HG02642 (cell line): ENCODE measurements around the gene DIP2C.
A peak's percentile ranks its signal among the peaks of the same experiment; 100 is the strongest.

Source experiments
- ATAC-seq: cut with Tn5 transposase; IDR thresholded peaks from one replicate; pipeline ENCODE4 v1.9.1; 2021; ENCODE audit warnings: mild to moderate bottlenecking; ENCODE audit not compliant: unreplicated experiment, poor library complexity

The DIP2C gene

DNA sequence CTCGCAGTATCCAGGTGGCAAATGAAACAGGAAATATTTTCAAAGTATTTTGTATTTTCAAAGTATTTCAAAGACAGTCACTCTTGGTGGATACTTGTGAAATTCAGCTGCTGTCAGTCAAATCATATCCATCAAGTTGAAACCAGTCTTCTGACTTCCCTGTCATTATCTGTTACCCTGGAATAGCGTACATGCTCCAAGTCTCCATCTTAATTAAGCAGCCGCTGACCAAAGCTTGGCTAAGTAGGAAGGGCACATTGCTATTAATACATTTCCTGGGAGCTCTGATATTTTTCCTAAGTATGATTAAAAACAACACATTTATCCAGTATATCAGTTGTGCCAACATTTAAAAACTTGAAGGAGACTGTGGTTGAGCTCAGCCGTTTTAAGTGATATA lies 442.0 kb downstream of the DIP2C start:
- ATAC-seq, result no peak

DNA sequence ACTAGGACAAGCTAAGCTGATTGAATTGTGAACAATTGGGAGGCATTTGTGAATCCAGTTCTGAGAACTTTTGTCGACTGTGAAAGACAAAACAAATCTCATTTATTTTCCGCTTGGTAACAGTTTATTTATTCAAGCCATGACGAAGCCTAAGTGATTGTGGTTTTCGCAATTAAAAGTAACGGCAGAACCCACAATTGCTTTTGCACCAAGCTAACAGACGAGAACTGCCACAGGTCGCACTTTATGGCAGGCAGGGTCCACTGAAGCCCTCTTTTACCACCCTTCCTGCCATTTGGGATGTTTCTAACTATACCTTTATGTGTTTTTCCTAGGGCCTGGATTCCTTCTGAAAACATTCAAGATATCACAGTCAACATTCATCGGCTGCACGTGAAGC lies 443.0 kb downstream of the DIP2C start:
- ATAC-seq, result no peak

DNA sequence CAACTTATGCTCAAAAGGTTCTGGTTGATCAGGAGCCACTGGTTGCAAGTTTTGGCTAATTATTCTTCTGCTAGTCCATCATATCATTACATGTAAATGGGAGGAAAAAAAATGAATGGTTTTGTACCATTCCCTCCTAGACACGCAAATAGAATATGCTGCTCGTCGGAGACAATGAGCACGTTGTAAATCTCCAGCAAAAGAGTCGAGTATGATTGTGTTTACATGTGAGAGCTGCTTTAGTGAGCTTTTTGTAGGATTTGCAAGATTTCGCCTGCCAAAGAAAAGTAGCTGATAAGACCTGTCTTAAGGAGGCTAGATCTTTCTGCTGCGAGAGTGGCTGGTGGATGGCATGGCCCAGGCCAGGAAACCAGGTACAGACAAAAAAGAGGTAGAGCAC lies 445.2 kb downstream of the DIP2C start:
- ATAC-seq, result no peak

DNA sequence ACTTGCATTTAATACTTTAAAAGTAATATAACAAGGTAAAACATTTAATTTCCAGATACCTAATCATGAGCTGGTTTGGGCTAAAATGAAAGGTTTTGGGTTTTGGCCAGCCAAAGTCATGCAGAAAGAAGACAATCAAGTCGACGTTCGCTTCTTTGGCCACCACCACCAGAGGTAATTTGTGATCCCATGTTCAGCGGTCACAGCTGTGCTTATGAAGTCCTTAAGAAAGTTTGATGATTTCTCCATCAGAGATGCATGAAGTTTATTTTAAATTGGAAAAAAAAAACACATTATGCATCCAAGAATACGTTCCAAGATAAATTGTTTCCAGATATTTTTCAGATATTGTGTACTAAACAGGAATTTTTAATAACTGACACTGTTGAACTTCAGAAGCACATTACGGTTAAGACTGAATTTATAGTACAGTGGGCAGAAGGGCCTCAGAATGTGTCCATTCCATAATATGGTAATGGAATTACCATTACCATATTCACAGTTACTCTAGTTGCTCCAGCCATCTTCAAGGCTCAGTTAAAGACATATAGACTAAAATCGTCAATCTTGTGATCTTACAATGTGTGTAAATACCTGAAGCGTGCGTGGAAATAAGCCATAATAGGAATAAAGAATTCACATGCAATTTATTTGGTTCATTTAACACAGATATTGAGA lies 447.4 kb downstream of the DIP2C start:
- no peak for ATAC-seq

DNA sequence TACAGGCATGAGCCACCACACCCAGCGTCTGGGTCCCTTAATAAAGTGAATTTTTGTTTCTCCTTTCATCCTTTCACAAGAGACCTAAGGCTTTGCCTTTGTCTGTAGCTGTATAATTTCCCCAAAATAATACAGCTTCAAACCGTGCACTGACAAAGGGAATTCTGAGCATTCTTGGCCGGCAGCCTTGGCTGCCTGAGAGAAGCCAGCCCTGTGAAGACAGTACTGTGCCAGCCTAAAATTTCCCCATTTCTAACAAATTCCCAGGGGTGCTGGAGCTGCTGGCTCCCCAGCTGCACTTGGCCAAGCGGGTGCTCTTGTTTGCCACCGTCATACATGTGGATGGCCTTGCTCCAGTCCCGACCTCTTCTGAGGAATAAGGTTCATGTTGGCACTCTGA lies 448.0 kb downstream of the DIP2C start:
- ATAC-seq, result no peak

DNA sequence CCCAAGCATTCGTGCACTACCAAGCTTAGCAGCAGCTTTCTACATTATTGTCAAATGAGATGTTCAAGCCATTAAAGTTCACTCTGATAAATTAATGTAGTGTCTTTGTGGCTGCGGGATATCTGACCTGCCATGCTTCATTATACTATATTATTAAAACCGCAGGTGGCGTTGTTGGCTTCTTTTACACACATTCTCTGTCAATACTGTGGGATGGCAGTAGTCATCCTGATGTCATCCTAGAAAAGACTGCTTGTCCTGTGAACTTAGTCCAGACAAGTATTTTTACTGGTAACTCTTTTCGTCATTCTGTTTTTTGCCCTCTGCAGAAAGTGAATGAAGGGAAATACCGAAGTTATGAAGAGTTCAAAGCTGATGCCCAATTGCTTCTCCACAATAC lies 450.4 kb downstream of the DIP2C start:
- no peak for ATAC-seq

DNA sequence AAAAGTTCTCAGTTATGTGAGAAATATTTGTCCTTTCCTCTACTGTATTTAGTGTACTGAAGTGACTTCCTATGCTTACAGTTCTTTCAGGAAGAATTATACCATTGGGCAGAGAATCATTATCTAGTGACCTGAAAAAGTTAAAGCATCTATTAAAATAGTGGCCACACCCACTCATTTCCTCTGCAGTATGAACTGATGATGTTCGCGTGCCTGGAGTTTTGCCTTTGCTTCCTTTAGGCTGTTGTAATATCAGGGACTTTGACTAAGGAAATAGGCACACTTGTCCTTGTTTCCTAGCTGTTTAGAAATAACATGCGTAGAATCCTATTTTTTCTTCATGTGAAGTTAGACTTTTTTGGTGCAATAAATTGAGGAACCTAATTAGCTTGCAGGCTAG lies 453.6 kb downstream of the DIP2C start:
- ATAC-seq, result no peak

DNA sequence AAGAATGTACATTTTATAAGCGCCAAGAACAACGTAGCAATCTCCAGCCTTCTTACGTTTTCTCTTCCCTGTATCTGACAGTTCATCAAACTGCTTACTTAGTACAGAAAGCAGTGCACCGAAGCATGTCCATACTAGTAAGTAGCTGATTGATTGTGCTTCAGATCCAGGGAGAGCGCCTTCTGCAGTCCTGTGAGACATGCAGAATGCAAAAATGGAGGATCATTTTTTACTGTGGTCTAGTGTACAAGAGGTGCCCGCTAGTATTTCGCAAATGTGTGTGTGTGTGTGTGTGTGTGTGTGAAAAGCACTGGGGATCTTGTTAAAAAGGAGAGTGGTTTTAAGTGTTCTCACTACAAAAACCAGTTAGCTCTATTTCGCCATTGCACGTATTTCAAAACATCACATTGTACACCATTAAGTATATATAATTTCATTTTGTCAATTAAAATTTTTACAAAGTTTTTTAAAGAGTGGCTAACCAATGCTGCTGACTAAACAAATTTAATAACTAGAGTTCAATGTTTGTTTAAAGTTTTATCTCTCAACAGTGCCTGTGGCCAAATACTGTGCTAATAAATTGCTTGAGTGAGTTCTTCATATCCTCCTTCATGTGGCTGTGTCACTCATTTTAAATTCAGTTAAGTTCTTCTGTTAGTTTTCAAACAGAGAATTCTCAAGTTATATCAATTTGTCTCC lies 454.6 kb downstream of the DIP2C start:
- ATAC-seq, result no peak

DNA sequence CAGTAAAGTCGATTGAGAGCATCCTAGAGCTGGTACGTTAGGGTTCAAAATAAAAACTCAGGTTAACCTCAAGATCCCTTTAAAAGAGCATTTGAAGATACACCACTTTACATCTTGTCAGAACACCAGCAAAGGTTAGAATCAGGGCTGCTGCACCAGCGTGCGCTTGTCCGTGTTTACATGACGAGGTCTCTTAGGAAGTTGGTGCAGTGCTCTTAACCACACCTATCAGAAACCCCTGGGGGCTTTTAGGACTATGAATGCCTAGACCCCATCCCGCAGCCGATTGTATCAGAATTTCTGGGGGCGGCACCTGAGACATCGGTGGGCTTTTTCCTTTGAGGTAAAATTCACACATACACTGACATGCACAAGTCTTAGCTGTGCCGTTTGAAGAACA lies 456.6 kb downstream of the DIP2C start:
- no peak for ATAC-seq

DNA sequence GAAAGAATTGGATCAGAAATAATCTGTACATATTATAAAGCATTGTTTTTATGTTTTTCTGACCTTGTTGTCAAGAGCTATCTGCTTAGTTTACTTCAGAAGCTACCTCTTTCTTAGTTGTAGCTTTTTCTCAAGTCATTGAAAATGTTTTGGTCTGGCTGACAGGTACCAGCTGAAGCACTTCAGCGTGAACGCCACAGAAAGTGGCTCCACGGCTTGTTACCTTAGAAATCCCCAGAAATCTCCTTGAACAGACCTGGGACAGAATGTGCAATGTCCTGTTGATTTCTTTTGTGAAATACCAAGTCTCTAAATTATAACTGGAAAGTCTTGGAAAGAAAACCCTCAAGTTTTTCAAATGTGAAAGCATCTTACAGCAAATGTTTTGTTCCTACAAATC lies 457.4 kb downstream of the DIP2C start:
- ATAC-seq, result no peak

DNA sequence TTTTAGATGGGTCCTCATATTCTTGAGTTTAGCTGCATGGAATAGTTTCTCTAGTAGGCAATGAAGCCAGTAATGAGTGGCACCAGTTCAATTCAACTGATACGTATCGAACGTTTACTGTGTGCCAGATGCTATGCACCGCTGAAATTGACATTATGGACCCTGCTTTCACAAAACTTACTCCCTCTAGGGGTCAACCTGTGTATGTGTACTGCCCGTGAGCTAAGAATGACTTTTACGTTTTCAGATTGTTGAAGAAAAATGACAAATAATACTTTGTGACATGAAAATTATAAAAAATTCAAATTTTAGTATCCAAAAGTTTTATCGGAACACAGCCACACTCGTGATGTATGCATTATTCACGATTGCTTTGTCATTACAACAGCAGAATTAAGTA lies 458.7 kb downstream of the DIP2C start:
- ATAC-seq, result no peak

DNA sequence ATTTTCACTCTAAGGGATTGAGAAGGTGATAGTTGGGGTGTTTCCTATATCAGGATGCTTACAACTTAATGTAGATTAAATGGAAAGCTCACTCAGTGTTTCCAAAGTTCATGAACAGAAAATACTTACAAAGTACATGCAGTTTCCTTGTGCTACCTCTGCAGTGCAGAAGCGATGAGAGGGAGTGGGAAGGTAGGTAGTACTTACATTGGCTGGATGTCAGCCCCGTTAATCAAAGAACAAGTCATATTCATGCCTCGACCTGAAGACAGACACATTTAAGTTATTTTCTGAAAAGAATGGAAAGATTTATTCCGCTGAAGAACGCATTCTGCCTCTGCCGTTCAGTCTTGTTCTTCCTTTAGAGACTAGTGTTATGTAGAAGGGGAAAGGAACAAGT lies 461.1 kb downstream of the DIP2C start:
- no peak for ATAC-seq

DNA sequence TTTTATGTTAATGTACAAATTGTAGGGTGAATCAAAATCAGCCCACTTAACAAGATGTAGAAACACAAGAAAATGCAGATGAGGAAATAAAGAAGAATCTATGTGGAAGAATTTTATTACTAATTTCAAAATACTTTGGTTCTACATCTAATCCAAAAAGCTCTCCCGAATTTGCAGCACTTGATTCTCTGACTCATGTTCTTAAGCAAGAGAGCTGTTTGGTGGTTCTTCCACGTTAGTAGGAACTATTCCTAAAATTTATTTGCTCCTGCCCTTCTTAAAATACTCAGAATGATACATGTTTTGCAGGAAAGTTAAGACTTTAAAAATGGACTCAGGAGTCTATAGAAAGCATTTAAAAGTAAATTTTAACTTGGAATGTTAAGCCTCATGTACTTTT lies 462.5 kb downstream of the DIP2C start:
- no peak for ATAC-seq

DNA sequence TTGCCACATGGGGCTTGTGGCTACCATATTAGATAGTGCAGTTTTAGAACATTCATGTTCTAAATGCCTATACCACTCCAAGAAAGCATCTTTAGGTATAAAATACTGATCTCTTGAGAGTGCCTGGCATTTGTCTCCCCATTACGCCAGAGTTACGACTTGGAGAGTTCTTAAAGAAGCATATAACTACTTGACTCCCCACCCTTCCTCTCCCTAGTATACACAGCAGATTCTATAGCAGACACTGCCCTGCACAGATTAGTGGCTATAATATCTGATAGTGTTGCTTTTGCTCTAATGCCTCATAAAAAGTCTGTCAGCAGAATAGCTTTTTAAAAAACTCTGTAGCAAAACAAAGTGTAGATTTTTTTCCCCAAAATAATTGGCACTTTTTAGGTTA lies 463.4 kb downstream of the DIP2C start:
- ATAC-seq, result no peak

DNA sequence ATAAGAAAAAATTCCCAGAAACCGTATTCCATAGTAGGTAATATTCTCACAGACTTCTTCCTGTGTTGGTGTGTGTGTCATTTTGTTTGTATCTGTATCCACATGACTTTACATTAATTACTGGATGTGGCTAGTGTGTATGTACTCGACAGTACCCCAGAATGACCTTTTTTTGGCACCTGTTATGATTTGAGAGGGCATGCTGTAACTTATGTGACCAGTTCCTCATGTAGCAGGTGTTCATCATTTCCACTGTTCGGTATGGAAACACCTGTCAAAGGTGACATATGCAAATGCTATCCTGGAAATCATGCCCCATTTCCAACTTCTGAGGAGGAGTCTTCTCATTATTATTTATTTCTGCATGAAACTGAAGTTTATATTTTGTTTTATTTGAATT lies 464.9 kb downstream of the DIP2C start:
- peak; percentile 41 for ATAC-seq
